Measurements from ENCODE around the gene RSPRY1. TPM values are rescaled to one million over a fixed set of nuclear protein-coding genes. Genes with fewer than 3 reads are reported as not detected.

RSPRY1 gene
- total RNA-seq, 1 donor from 2014 or later: 46.6 TPM

GRCh38 chr16:57251352-57251751, 65.2 kb downstream of the RSPRY1 start:
- no peaks in the 10 kb centered on the region for H3K4me1 ChIP-seq
- DNase-seq (ENCODE audit: low spot score): no peak
- H3K27ac ChIP-seq: no peak overlapping the region
- H3K36me3 ChIP-seq: no peaks in the 10 kb centered on the region
- no peaks in the 10 kb centered on the region for H3F3A ChIP-seq (ENCODE audit: low read depth)
- no peaks in the 10 kb centered on the region for H3K27me3 Mint-ChIP-seq (ENCODE audit: insufficient read depth, low read depth)
- no peak overlapping the region for H3K4me3 Mint-ChIP-seq
- no peak overlapping the region for H3K27ac Mint-ChIP-seq
- H3K4me3 ChIP-seq: no peak overlapping the region
- H3K36me3 Mint-ChIP-seq: peaks cover 26% of the 10 kb centered on the region
- H3K27me3 ChIP-seq: peaks cover 1% of the 10 kb centered on the region
- no peak for TF ChIP-seq CTCF (IDR thresholded peaks at IDR 0.05)
- no peak for TF ChIP-seq EZH2phosphoT487 (IDR thresholded peaks at IDR 0.05)
- no peak for TF ChIP-seq EZH2 (IDR thresholded peaks at IDR 0.05)
- no peaks in the 10 kb centered on the region for H4K20me1 ChIP-seq (ENCODE audit: low read depth)
- no peaks in the 10 kb centered on the region for H3K79me2 ChIP-seq (ENCODE audit: low read depth)
- no peaks in the 10 kb centered on the region for H3K9me3 ChIP-seq (ENCODE audit: low read depth)
- no peak overlapping the region for H3K4me2 ChIP-seq
- H2AFZ ChIP-seq (replicated peaks): no peak overlapping the region
- H3K9ac ChIP-seq: no peak overlapping the region
- H3K9me3 Mint-ChIP-seq: no peaks in the 10 kb centered on the region
- H3K4me1 Mint-ChIP-seq: peaks cover 2% of the 10 kb centered on the region

GRCh38 chr16:57252148-57252721, 66.1 kb downstream of the RSPRY1 start:
- peaks cover 26% of the 10 kb centered on the region for H3K36me3 Mint-ChIP-seq
- Histone ChIP-seq H3K36me3 (no peaks in the 10 kb centered on the region), H3K4me2 (no peak overlapping the region), H3K9ac (no peak overlapping the region), H3K27ac (no peak overlapping the region), H3K9me3 (ENCODE audit: low read depth) (no peaks in the 10 kb centered on the region), H3K4me1 (no peaks in the 10 kb centered on the region), H2AFZ (replicated peaks) (no peak overlapping the region), H4K20me1 (ENCODE audit: low read depth) (no peaks in the 10 kb centered on the region), H3K27me3 (no peaks in the 10 kb centered on the region), H3F3A (ENCODE audit: low read depth) (no peaks in the 10 kb centered on the region), H3K4me3 (no peak overlapping the region), H3K79me2 (ENCODE audit: low read depth) (no peaks in the 10 kb centered on the region)
- peaks cover 5% of the 10 kb centered on the region for H3K4me1 Mint-ChIP-seq
- H3K4me3 Mint-ChIP-seq: no peak overlapping the region
- H3K27me3 Mint-ChIP-seq (ENCODE audit: insufficient read depth, low read depth): no peaks in the 10 kb centered on the region
- no peak for TF ChIP-seq EZH2phosphoT487 (IDR thresholded peaks at IDR 0.05)
- TF ChIP-seq EZH2 (IDR thresholded peaks at IDR 0.05): no peak
- TF ChIP-seq CTCF (IDR thresholded peaks at IDR 0.05): no peak
- no peak for DNase-seq (ENCODE audit: low spot score)
- no peak overlapping the region for H3K27ac Mint-ChIP-seq
- H3K9me3 Mint-ChIP-seq: no peaks in the 10 kb centered on the region

- no peaks in the 10 kb centered on the region for H3K27me3 ChIP-seq
- no peak for TF ChIP-seq EZH2phosphoT487 (IDR thresholded peaks at IDR 0.05)
- no peak for TF ChIP-seq CTCF (IDR thresholded peaks at IDR 0.05)
- no peak for TF ChIP-seq EZH2 (IDR thresholded peaks at IDR 0.05)
- DNase-seq (ENCODE audit: low spot score): no peak
- no peak overlapping the region for H3K9ac ChIP-seq
- no peaks in the 10 kb centered on the region for H3K79me2 ChIP-seq (ENCODE audit: low read depth)
- no peaks in the 10 kb centered on the region for H3F3A ChIP-seq (ENCODE audit: low read depth)
- no peaks in the 10 kb centered on the region for H4K20me1 ChIP-seq (ENCODE audit: low read depth)
- H3K4me1 Mint-ChIP-seq: peaks cover 8% of the 10 kb centered on the region
- no peaks in the 10 kb centered on the region for H3K27me3 Mint-ChIP-seq (ENCODE audit: insufficient read depth, low read depth)
- H3K4me1 ChIP-seq: no peaks in the 10 kb centered on the region
- H3K27ac ChIP-seq: no peak overlapping the region
- no peaks in the 10 kb centered on the region for H3K9me3 ChIP-seq (ENCODE audit: low read depth)
- no peak overlapping the region for H3K4me2 ChIP-seq
- H3K36me3 Mint-ChIP-seq: peaks cover 26% of the 10 kb centered on the region
- no peaks in the 10 kb centered on the region for H3K9me3 Mint-ChIP-seq
- H3K4me3 ChIP-seq: no peak overlapping the region
- no peaks in the 10 kb centered on the region for H3K36me3 ChIP-seq
- H2AFZ ChIP-seq (replicated peaks): no peak overlapping the region
- no peak overlapping the region for H3K27ac Mint-ChIP-seq
- H3K4me3 Mint-ChIP-seq: no peak overlapping the region
Measured at GRCh38 chr16:57253466-57253865, 67.3 kb downstream of the RSPRY1 start.

Measured in neural progenitor cell (in vitro differentiated cells).